Stimulated activated CD8-positive, alpha-beta memory T cell treated with anti-CD3 and anti-CD28 coated beads, Interleukin-12 subunit alpha, Interleukin-12 subunit beta, amount 100 ng/mL, for 24 hours (primary cell): ENCODE measurements around the gene MADD.

Experiments used
- DNase-seq: peaks from one replicate; pipeline ENCODE4 v3.0.0-alpha.2; 2020; ENCODE audit errors: extremely low read depth

The MADD gene

GRCh38 chr11:47251751-47252150, 18.2 kb upstream of the MADD start:
- no peak for DNase-seq

GRCh38 chr11:47253660-47254059, 16.3 kb upstream of the MADD start:
- no peak for DNase-seq

- no peak for DNase-seq
Observed at GRCh38 chr11:47254386-47254785, 15.5 kb upstream of the MADD start.

- DNase-seq = no peak
Observed at GRCh38 chr11:47256374-47256773, 13.6 kb upstream of the MADD start.

GRCh38 chr11:47257177-47257516, 12.8 kb upstream of the MADD start:
- DNase-seq = no peak

- DNase-seq = no peak
Observed at GRCh38 chr11:47257517-47258316, 12.2 kb upstream of the MADD start, which contains the start of gene NR1H3. Gene NR1H3 (plus strand): TSS chr11:47257996. CDS start chr11:47259217, 1,221 bp downstream.

GRCh38 chr11:47258317-47258902, 11.5 kb upstream of the MADD start:
- no peak for DNase-seq

GRCh38 chr11:47259232-47259977, 10.5 kb upstream of the MADD start:
- DNase-seq = no peak

- DNase-seq = no peak
Observed at GRCh38 chr11:47260366-47260765, 9.6 kb upstream of the MADD start.

- no peak for DNase-seq
Observed at GRCh38 chr11:47261291-47261800, 8.6 kb upstream of the MADD start.

- DNase-seq = no peak
Observed at GRCh38 chr11:47264119-47264518, 5.8 kb upstream of the MADD start.

GRCh38 chr11:47264521-47264920, 5.4 kb upstream of the MADD start:
- DNase-seq = no peak

- no peak for DNase-seq
Observed at GRCh38 chr11:47267876-47268275, 2.1 kb upstream of the MADD start.

- no peak for DNase-seq
Observed at GRCh38 chr11:47268448-47269001, 1.4 kb upstream of the MADD start.

- DNase-seq = peak; percentile 66
Observed at GRCh38 chr11:47269002-47269828, 718 bp upstream of the MADD start.

- DNase-seq = no peak
Observed at GRCh38 chr11:47270331-47271271, 668 bp downstream of the MADD start.

- DNase-seq = no peak
Observed at GRCh38 chr11:47271328-47271727, 1.4 kb downstream of the MADD start.

- no peak for DNase-seq
Observed at GRCh38 chr11:47271961-47272661, 2.2 kb downstream of the MADD start.

- no peak for DNase-seq
Observed at GRCh38 chr11:47272706-47273105, 2.8 kb downstream of the MADD start.
